ENCODE results near the gene NEU1. TPM values are rescaled to one million over a fixed set of nuclear protein-coding genes. Genes with fewer than 3 reads are reported as not detected.

Gene NEU1
- total RNA-seq, 2 experiments from 2014 or later = 16.5 to 17.8 TPM

DNA sequence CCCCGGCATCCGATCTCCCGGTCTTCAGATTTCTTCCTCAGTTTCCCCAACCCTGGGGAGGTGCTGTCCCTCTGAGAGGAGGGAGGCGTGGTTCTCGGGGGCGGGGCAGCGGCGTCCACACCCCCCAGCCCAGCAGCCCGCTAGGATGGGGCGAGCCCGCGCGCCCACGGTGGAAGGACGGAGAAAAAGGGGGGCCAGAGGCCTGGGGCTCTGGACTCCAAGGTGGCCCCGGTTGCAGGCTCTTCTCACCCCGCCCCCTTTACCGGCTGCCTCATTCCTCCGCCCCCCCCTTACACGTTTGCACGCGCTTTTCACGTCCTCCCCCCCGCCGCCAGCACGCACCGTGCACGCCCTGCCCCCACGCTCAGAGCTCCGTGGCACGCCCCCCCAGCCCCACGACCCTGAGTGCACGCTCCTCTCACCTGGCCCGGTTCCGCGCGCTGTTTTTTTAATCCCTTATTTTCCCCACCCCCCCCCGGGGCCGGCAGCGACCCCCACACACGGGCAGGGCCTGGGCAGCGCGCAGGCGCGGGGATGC is 38.9 kb upstream of the NEU1 start:
- ChIA-PET POLR2A (no interaction called here), CTCF (no interaction called here)
- Mint-ChIP-seq H3K4me3 (peak overlapping the region; percentile 63), H3K27ac (no peak overlapping the region), H3K36me3 (ENCODE audit: low read depth) (peaks cover 11% of the 10 kb centered on the region), H3K4me1 (ENCODE audit: low read depth) (peaks cover 33% of the 10 kb centered on the region), H3K9me3 (ENCODE audit: insufficient read depth) (no peaks in the 10 kb centered on the region), H3K27me3 (ENCODE audit: low read depth) (peaks cover 14% of the 10 kb centered on the region)
- no peak for ATAC-seq
- DNase-seq = peak; percentile 69

DNA sequence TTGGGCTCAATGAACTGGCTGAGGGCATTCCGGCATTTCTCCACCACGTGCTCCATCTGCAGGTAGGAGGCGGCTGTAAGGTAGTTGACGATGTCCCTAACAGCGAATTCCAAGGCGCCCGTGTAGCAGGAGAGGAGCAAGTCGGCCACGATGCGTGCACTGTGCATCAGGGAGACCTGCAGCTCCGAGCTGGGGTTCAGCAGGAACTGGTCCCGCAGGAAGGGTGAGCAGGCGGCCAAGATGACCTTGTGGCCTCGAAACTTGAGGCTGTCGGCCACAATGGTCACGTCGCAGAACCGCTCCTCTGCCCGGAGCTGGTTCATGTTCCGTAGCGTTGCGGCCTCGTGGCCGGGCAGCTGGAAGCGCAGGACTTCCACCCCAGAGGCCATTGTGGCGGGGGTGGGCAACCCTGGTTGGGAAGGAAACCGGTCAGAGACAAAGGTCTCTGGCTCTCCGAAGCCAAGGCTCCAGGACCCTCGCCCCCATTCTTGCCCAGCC is 38.3 kb upstream of the NEU1 start:
- Mint-ChIP-seq H3K9me3 (ENCODE audit: insufficient read depth) (no peaks in the 10 kb centered on the region), H3K4me3 (peak overlapping the region; percentile 63), H3K27me3 (ENCODE audit: low read depth) (peaks cover 9% of the 10 kb centered on the region), H3K27ac (no peak overlapping the region), H3K4me1 (ENCODE audit: low read depth) (peaks cover 38% of the 10 kb centered on the region), H3K36me3 (ENCODE audit: low read depth) (peaks cover 12% of the 10 kb centered on the region)
- DNase-seq (no peak), ATAC-seq (no peak)
- CTCF ChIA-PET = no interaction called here
- POLR2A ChIA-PET = no interaction called here

DNA sequence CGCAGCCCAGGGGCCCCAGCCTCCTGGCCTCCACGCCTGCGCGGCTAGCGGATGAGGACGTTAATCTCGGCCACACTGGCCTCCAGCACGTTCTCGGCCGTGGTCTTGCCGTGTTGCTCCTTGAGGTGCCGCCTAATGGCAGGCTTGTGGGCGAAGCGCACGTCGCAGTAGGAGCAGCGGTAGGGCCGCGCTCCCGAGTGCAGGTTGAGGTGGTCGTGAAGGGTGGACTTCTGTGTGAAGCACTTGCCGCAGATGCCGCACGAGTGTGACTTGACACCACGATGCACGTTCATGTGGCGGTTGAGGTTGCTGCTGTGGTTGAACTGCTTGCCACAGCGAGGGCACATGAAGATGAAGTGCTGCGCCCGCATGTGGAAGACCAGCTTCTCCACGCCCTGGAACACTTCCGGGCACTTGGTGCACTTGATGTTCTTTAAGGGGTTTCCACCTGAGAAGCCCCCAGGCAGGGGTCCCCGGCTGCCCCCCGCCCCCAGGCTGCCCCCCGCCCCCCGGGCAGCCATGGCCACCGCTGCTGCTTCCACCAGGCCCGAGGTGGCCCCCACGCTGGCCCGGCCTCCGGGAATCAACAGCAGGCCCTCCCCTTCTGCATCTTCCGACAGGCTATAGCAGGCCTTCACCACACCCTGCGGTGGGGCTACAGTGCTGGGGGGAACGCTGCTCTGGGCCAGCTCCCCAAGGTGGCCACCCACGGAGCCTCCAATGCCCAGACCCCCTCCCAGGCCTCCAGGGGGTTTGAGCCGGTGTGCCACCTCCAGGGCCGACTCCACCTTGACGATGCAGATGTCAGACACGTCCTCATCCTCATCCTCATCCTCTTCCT is 37.5 kb upstream of the NEU1 start:
- ChIA-PET CTCF (no interaction called here), POLR2A (no interaction called here)
- peaks cover 7% of the 10 kb centered on the region for H3K27me3 Mint-ChIP-seq (ENCODE audit: low read depth)
- peaks cover 17% of the 10 kb centered on the region for H3K36me3 Mint-ChIP-seq (ENCODE audit: low read depth)
- ATAC-seq = no peak
- peaks cover 42% of the 10 kb centered on the region for H3K4me1 Mint-ChIP-seq (ENCODE audit: low read depth)
- H3K9me3 Mint-ChIP-seq (ENCODE audit: insufficient read depth) = no peaks in the 10 kb centered on the region
- H3K4me3 Mint-ChIP-seq = no peak overlapping the region
- DNase-seq = peak; percentile 35
- H3K27ac Mint-ChIP-seq = no peak overlapping the region

DNA sequence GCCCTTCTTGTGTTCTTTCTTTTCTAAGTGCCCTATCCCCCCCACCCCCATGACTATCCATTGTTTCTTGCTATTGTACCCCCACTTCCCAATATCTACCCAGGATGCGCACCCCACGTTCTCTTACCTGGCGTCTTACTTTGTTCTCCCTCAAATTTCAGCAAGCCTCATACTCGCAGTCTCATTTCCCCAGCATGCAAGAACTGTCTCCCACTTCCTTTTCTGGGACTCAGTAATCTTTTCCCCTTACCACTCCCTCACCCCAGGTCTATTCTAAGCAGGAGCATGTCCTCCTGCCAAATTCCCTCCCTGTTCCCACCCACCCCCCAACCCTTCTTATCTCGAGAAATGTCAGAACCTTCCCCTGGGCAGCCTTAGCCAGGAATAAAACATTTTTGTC is 36.6 kb upstream of the NEU1 start:
- peak overlapping the region; percentile 68 for H3K4me3 Mint-ChIP-seq
- no peaks in the 10 kb centered on the region for H3K9me3 Mint-ChIP-seq (ENCODE audit: insufficient read depth)
- peaks cover 17% of the 10 kb centered on the region for H3K36me3 Mint-ChIP-seq (ENCODE audit: low read depth)
- DNase-seq (no peak), ATAC-seq (no peak)
- H3K27me3 Mint-ChIP-seq (ENCODE audit: low read depth) = peaks cover 7% of the 10 kb centered on the region
- POLR2A ChIA-PET = interaction anchor here (0.8 kb wide), 1 partner anchor 16 kb away, joined by 3 read pairs; no protein-coding TSS in a partner anchor
- no peak overlapping the region for H3K27ac Mint-ChIP-seq
- H3K4me1 Mint-ChIP-seq (ENCODE audit: low read depth) = peaks cover 42% of the 10 kb centered on the region
- CTCF ChIA-PET = interaction anchor here (1.5 kb wide), 1 partner anchor 60 kb away, joined by 6 read pairs; the partner anchor contains the start of genes NELFE and SKIC2

DNA sequence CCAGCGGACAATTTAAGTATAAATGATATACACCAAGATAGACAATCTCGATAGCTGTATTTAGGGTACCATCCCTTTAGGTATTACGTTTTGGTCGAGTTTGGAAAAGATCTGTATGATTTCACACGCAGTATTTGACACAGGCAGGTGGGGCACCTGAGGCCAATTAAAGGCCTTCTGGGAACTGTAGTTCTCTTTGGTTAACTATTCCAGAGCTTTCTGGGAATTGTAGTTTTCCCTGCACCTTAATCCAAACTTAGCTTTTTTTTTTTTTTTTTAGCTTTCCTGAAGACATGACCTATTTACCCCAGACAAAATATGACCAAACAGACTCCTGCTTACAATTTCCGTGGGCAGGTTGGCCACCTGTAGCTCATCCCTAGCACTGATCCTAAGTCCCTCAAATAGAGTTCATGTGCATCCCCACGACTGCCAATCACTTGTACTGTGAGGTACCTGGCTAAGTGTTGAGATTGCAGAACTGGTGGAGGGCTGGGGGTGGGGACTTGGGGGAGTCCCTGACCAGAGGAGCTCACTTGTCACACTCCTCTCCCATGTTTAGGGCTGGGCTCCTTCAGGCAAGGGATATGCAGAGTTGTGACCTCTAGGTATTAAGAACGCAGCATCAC is 35.9 kb upstream of the NEU1 start:
- CTCF ChIA-PET = interaction anchor here (1.2 to 1.6 kb wide), 7 partner anchors 9 to 217 kb away, joined by 3 to 6 read pairs (median 4); partner anchors contain the start of genes LSM2, LY6G5C, NELFE and SKIC2

DNA sequence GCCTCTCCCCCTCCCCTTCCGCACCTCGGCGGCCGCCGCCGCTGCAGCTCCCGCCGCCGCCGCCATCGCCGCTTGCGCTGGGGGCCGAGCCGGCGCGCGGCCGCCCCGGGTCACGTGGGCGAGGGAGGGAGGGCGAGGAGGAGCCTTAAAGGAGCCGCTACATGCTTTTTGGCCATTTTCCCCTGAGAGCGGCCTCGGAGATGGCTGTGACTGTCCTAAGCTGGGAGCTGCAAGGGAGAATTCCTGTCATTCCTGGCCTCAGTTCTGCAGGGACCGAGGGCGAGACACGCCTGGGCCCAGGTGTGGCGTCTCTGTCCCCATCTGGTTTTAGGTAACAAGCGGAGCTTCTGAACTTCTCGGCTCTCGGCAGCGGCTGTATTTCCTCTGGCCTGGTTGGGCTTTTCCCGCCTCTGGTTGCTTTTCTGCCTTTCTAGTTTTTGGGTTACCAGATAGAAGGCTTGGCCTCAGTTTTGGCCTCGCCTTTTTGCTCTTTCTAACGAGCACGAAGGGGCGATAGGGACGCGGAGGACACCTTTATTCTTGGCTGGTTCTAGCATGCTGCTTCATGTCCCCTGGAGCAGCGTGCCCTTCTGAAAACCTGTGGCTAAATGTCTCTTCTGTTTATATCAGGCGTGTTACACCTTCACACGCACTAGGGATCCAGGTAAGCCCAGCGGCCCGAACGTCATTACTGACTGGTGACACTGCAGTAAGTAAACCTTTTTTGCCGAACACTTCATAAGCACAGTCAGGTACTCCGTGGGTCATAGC is 35.2 kb upstream of the NEU1 start, which contains the start of gene EHMT2:
Gene EHMT2, minus strand, starts transcription at position 87 of the 771 bp plus-strand sequence. Its CDS starts 21 bp downstream, at position 66.
- peak; percentile 71 for ATAC-seq
- Mint-ChIP-seq H3K36me3 (ENCODE audit: low read depth) (peaks cover 26% of the 10 kb centered on the region), H3K4me3 (peak within 1 kb of the TSS; percentile 95), H3K9me3 (ENCODE audit: insufficient read depth) (no peaks in the 10 kb centered on the region), H3K4me1 (ENCODE audit: low read depth) (peaks cover 48% of the 10 kb centered on the region), H3K27me3 (ENCODE audit: low read depth) (peaks cover 4% of the 10 kb centered on the region), H3K27ac (peak within 1 kb of the TSS; percentile 91)
- ChIA-PET CTCF (interaction anchor here (1.2 to 2.3 kb wide), 9 partner anchors 8 to 217 kb away, joined by 3 to 6 read pairs (median 4); partner anchors contain the start of genes LSM2, LY6G5C, NELFE and NEU1), POLR2A (interaction anchor here (0.5 to 1.7 kb wide), 9 partner anchors 21 to 1151 kb away, joined by 3 to 9 read pairs (median 3); partner anchors contain the start of genes DDX39B, DXO, MSH5 and NEU1)
- DNase-seq = peak; percentile 90

More for the DNA sequence above, 35.9 kb upstream of the NEU1 start:
- ATAC-seq (peak; percentile 24), DNase-seq (peak; percentile 49)
- H3K27me3 Mint-ChIP-seq (ENCODE audit: low read depth) = peaks cover 7% of the 10 kb centered on the region
- H3K4me1 Mint-ChIP-seq (ENCODE audit: low read depth) = peaks cover 45% of the 10 kb centered on the region
- H3K27ac Mint-ChIP-seq = peak overlapping the region; percentile 91
- peaks cover 19% of the 10 kb centered on the region for H3K36me3 Mint-ChIP-seq (ENCODE audit: low read depth)
- no peaks in the 10 kb centered on the region for H3K9me3 Mint-ChIP-seq (ENCODE audit: insufficient read depth)
- H3K4me3 Mint-ChIP-seq = peak overlapping the region; percentile 95
- POLR2A ChIA-PET = interaction anchor here (0.7 to 1.2 kb wide), 3 partner anchors 16 to 357 kb away, joined by 3 to 6 read pairs (median 3); partner anchors contain the start of genes DDX39B and DXO

DNA sequence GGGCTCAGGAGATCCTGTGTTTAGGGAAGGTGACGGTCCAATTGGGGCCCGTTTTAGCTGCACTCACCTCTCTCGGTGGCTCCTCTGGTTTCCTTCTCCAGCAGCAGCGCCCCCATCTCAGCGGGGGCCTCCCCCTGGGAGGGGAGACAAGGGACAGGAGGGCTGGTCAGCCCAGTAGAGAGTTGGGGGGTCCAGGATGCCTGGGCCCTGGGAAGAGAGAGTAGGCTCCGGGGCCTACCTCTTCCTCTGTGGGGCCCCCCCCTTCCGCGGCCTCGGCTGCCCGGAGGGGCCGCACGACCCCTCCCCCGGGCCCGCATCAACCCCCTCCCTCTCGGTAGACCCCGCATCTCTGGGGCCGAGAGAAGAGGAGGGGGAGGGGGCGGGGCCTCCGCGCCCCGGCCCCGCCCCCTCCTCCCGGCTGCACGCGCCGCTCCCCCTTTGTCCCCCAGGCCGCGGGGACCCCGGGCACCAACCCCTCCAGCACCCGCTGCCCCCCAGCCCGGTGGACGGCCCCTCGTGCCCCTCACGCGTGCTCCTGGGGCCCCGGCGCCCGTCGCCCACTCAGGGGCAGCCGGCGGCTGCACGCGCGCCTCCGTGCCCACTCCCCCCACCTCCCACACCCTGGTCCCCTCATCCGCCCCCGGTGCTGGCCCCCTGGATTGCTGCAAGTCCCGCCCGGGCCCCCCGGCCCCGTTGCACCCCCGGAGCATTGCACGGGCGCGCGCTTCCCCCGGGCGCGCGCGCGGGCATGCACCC is 34.4 kb upstream of the NEU1 start:
- ChIA-PET POLR2A (interaction anchor here (0.5 to 1.7 kb wide), 7 partner anchors 21 to 1150 kb away, joined by 3 to 9 read pairs (median 3); partner anchors contain the start of genes DXO, MSH5 and NEU1), CTCF (interaction anchor here (0.7 to 2.3 kb wide), 7 partner anchors 8 to 128 kb away, joined by 3 to 6 read pairs (median 3); partner anchors contain the start of genes LSM2 and NEU1)

DNA sequence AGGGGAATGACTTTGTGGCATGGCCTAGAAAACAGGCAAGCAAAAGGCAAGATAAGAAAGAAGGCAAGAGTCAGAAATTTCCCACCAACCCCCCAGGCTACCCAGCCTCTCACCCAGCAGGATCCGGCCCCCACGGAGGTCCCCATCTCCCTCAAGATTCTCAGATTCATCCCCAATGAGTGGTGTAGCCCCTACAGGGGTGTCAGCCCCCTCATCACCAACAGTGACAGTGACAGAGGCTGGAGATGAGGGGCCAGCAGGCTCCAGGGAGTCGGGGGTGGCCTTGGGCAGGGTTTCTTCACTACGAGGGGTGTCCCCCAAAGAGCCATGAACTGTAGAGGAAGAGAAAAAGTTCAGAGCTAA is 33.9 kb upstream of the NEU1 start:
- CTCF ChIA-PET = interaction anchor here (0.7 to 2.3 kb wide), 3 partner anchors 9 to 34 kb away, joined by 3 to 6 read pairs (median 3); partner anchors contain the start of gene NEU1
- ATAC-seq = no peak
- H3K9me3 Mint-ChIP-seq (ENCODE audit: insufficient read depth) = no peaks in the 10 kb centered on the region

More for the DNA sequence above, 34.4 kb upstream of the NEU1 start:
- Mint-ChIP-seq H3K4me3 (peak overlapping the region; percentile 95), H3K4me1 (ENCODE audit: low read depth) (peaks cover 48% of the 10 kb centered on the region), H3K27ac (peak overlapping the region; percentile 81), H3K36me3 (ENCODE audit: low read depth) (peaks cover 33% of the 10 kb centered on the region), H3K27me3 (ENCODE audit: low read depth) (no peaks in the 10 kb centered on the region), H3K9me3 (ENCODE audit: insufficient read depth) (no peaks in the 10 kb centered on the region)
- peak; percentile 25 for DNase-seq
- peak; percentile 14 for ATAC-seq

DNA sequence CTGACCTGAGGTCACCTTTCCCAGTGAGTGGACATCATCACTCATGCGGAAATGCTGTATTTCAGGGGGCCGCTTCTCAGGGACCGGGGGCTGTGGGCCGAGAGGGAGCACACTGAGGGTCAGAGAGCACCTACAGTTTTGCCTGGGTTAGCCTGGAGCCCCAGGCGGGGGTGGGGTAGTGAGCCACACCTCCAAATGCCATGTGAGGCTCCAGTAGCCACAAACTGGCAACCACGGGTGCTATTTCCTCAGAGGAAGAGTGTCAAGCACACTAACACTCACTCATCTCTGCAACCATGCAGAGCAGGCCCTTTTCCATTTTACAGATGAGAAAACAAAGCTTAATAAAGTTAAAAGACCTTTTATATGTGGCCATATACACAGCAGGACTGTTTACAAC is 30.2 kb upstream of the NEU1 start:
- H3K4me1 Mint-ChIP-seq (ENCODE audit: low read depth) = peaks cover 26% of the 10 kb centered on the region
- CTCF ChIA-PET = no interaction called here
- no peaks in the 10 kb centered on the region for H3K27me3 Mint-ChIP-seq (ENCODE audit: low read depth)
- DNase-seq (no peak), ATAC-seq (no peak)
- POLR2A ChIA-PET = no interaction called here
- peaks cover 44% of the 10 kb centered on the region for H3K36me3 Mint-ChIP-seq (ENCODE audit: low read depth)
- no peaks in the 10 kb centered on the region for H3K9me3 Mint-ChIP-seq (ENCODE audit: insufficient read depth)
- H3K4me3 Mint-ChIP-seq = no peak overlapping the region
- H3K27ac Mint-ChIP-seq = no peak overlapping the region

More for the DNA sequence above, 33.9 kb upstream of the NEU1 start:
- POLR2A ChIA-PET = interaction anchor here (1.7 kb wide), 1 partner anchor 33 kb away, joined by 9 read pairs; the partner anchor contains the start of gene NEU1
- peak overlapping the region; percentile 81 for H3K27ac Mint-ChIP-seq
- DNase-seq = no peak
- H3K27me3 Mint-ChIP-seq (ENCODE audit: low read depth) = no peaks in the 10 kb centered on the region
- H3K36me3 Mint-ChIP-seq (ENCODE audit: low read depth) = peaks cover 36% of the 10 kb centered on the region
- peaks cover 49% of the 10 kb centered on the region for H3K4me1 Mint-ChIP-seq (ENCODE audit: low read depth)
- peak overlapping the region; percentile 79 for H3K4me3 Mint-ChIP-seq

DNA sequence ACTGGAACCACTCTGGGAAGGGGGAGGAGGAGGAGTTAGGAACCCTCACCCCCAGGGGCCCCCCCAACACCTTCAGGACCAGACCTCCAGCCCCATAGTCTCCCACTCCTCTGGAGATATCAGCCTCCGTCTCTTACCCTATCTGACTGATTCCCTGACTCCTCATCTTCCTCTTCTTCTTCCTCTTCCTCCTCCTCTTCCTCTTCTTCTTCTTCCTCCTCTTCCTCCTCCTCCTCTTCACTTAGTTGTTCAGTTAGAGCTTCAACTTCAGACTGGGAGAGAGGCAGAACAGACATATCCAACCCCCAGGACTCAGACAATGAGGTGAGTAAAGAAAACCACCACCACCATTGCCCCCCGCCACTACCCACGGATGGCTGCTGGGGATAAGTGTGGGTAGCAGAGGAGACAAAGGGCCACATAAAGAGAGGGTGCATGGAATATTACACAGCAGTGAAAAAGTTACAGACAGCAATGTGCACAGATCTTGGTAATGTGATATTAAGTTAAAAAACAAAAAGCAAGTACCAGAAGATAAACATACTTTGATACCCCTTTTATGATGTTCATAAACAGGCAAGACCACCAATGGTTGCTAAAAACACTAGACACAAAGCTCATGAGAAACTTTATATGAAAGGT is 26.8 kb upstream of the NEU1 start:
- POLR2A ChIA-PET = interaction anchor here (1.6 kb wide), 1 partner anchor 13 kb away, joined by 6 read pairs; no protein-coding TSS in a partner anchor
- Mint-ChIP-seq H3K4me1 (ENCODE audit: low read depth) (peaks cover 15% of the 10 kb centered on the region), H3K27ac (no peak overlapping the region), H3K9me3 (ENCODE audit: insufficient read depth) (no peaks in the 10 kb centered on the region), H3K36me3 (ENCODE audit: low read depth) (peaks cover 52% of the 10 kb centered on the region), H3K4me3 (no peak overlapping the region), H3K27me3 (ENCODE audit: low read depth) (no peaks in the 10 kb centered on the region)
- ATAC-seq (no peak), DNase-seq (no peak)
- CTCF ChIA-PET = interaction anchor here (1.0 to 2.8 kb wide), 7 partner anchors 9 to 63 kb away, joined by 3 to 8 read pairs (median 4); partner anchors contain the start of gene EHMT2

Data from activated CD8-positive, alpha-beta T cell treated with anti-CD3 and anti-CD28 coated beads, Interleukin-2, amount 10 ng/mL, durations not matched to agents 7 days and 5 days (primary cell).